ENCODE measurements around the gene CLCNKB.
"Not testable (repeated sequence)": the region's sequence is repeated elsewhere in the genome, so short reads cannot be mapped to it uniquely, and the experiment has no call there.

Gene CLCNKB

DNA sequence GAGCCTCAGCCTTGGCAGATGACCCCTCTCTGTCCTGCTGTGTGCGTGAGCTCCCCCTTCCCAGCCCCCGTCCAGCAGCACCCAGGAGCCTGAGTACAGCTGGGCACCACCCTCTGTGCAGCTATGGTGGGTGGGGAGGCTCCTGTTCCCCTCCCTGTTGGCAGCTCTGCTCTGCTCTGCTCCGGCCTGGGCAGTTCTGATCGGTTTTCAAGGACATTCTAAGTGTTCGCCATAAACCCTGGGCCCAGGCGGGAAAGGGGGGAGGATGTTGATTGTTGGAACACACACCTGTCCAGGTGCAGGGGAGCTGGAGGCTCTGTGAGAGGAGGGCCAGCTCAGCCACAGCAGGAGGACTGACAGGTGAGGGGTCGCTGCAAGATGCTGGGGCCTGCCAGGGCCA is at the start of gene CLCNKB:
CLCNKB (plus strand) TSS at position 262 of the 400 bp plus-strand sequence. CDS start 711 bp downstream, outside the sequence.
- DNase-seq (ENCODE audit: low read depth in 3 of 3), result no peak

DNA sequence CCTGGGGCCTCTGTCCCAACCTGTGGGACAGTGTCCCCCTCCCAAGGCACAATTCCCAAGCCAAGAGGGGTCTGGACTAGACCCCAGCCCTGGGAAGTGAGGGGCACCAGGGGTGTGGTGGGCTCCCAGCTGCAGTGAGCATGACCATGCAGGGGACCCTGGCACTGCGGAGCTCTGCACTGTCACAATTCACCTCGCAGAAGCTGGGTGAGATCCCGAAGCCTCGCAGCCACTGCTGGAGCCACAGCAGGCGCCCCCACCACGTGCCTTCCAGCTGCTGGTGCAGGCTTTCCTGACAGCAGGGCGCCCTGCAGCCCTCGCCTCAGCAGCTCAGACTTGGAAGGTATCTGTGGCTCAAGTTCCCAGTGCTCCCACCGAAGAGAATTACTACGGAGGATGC is 49.5 kb upstream of the CLCNKB start:
- DNase-seq (ENCODE audit: low read depth in 3 of 3), result no peak

DNA sequence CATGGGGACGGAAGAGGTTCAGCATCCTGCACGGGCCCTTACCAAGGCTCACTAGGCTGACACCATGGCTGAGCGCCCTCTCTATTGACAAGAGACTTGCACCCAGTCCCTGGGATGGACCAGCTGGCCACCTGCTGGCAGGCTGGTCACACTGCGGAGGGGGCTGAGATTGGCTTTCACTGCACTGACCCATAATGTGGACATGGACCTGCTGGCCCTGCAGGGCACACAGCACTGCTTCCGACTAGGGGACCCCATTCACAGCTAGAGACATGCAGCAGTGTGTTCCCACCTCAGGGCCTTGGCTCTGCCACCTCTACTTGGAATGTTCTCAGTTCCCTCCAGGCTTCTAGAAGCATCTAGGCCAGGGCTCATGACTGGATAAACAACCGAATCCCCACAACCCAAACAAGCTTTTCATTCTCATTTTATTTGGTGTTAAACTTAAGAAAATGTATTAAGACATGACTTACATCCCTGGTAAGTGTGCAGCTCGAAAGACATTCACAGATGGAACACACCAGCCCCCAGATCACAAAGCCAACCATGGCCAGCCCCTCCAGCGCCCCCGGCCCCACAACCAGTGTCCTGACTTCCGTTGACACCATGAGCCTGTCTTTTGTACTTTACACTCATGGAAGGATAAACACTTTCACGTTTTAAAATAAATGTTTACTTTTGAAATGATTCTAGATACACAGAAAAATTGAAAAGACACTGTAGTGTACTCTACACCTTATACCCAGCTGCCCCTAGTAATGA is 48.8 kb upstream of the CLCNKB start:
- peak; percentile 11 to 19 (median 16) for DNase-seq (ENCODE audit: low read depth in 3 of 3)

DNA sequence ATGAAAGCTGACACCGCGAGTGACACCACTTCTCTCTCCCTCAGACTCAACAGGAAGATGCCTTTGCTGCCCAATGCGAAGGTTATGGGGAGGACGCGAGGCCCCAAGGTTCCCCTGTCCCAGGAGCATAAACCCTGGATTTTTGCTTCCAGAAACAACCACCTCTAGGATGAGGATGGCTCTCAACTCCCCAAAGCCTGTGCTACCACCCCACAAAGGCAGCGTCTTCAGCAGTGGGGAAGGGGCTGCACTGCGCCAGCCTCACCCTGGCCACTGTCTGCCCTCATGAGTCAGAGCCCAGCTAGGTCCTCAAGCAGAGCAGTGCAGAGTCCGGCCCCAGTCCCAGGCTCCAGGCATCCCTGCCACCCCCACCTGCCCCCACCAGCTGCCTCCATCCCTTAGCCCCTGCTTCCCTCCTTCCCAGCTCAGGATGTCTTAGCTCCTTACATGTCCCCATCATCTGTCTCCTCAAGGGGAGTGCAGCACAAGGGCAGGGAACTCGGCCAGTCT is 46.5 kb upstream of the CLCNKB start:
- no peak for DNase-seq (ENCODE audit: low read depth in 3 of 3)

DNA sequence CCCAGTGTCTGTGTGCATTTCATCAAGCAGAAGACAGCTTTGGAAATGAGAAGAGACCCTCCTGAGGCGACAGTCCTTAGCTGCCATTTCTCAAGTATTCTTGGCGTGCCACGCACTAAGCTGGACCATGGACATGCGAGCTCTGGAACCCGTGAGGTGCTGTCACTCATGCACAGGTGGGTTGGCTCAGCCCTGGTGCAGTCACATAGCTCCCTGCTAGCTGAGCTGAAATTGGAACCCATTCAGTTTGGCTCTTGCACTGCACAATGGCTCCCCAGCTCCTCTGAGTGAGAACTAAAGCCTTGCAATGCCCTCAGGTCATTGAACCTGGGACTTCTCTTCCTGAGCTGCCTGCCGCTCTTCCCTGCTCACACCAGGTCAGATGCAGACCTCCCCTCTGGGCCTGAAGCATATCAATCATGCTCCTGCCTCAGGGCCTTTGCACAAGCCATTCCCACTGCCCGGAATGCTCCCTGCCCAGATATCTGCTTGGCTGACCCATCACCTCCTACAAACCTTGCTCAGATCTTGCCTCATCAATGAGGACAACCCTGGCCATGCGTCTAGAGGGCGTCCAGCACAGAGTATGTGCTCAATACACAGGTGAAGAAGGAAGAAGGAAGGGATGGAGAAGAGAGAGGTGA is 45.8 kb upstream of the CLCNKB start:
- no peak for DNase-seq (ENCODE audit: low read depth in 3 of 3)

DNA sequence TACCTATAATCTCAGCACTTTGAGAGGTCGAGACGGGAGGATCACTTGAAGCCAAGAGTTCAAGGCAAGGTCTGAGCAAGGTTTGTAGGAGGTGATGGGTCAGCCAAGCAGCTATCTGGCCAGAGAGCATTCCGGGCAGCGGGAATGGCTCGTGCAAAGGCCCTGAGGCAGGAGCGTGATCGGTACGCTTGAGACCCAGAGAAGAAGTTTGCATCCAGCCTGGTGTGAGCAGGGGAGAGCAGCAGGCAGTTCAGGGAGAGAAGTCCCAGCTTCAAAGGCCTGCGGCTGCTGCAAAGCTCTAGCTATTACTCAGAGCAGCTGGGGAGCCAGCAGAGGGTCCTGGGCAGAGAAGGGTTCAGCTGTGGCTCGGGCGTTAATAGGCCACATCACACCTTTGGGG is 44.7 kb upstream of the CLCNKB start:
- no peak for DNase-seq (ENCODE audit: low read depth in 3 of 3)

DNA sequence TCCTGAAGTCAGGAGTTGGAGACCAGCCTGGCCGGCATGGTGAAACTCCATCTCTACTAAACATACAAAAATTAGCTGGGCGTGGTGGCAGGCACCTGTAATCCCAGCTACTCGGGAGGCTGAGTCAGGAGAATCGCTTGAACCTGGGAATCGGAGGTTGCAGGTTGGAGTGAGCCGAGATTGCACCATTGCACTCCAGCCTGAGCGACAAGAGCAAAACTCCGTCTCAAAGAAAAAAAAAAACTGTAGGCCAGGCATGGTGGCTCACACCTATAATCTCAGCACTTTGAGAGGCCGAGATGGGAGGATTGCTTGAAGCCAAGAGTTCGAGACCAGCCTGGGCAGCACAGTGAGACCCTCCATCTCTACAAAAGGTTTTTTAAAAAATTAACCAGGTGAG is 42.3 kb upstream of the CLCNKB start:
- DNase-seq (ENCODE audit: low read depth in 3 of 3), result not testable (repeated sequence)

DNA sequence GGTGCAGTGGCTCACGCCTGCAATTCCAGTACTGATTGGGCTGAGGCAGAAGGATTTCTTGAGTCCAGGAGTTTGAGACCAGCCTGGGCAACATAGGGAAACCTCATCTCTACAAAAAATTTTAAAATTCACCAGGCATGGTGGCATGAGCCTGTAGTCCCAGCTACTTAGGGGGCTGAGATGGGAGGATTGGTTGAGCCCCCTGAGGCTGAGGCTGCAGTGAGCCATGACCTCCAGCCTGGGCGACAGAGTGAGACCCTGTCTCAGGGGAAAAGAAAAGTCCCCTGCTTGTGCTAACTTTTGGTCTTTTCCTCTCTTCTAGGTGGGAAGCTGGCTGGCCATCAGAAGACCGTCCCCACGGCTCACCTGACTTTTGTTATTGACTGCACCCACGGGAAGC is 38.0 kb upstream of the CLCNKB start:
- no peak for DNase-seq (ENCODE audit: low read depth in 3 of 3)

DNA sequence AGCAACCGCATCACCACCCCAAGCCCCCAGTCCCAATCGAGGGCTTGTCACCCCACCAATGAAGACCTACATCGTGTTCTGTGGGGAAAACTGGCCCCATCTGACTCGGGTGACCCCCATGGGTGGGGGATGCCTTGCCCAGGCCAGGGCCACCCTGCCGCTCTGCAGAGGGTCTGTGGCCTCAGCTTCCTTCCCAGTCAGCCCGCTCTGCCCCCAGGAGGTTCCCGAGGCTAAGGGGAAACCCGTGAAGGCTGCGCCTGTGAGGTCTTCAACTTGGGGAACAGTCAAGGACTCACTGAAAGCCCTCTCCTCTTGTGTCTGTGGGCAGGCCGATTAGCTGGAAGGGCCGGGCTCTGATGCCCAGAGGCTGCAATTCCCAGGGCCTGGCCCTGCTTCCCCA is 37.6 kb upstream of the CLCNKB start:
- no peak for DNase-seq (ENCODE audit: low read depth in 3 of 3)

DNA sequence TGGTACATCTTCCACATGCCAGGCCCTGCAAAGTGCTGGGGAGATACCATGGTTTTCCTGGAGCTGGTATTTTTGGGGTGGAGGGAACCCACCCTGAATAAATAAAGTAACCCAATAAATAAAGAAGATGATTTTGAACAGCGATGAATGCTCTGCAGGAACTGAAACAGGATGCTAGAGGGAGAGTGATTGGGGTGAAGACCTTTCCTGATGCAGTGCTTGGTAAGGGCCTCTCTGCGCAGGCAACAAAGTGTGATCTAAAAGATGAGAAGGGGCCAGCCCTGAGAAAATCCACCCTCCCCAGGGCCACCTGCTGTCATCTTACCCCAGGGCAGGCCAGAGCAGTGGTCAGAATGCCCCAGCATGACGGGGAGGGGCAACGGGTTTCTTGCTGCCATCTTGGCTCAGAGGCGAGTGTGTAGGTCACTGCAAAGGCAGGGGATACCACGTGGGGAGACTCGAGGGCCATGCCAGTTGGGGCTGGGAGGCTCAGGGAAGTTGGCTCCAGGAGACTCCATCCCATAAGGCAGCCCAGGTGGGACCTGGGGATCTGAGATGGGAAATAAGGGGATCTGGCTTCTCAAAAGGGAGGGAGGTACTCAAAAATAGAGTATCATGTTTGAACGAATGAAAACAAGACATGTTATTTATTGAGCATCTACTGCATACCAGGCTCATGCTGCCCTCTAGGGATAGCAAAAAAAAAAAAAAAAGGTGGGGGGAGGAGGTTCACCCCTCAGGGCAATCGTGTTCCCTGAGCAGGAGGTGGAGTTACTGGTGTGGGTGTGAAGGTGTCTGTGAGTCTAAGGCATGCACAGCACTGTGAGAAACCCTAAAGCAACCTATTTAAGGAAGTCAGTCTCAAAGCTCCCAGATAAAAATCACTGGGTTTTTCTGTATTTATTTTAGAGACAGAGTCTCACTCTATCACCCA is 36.8 kb upstream of the CLCNKB start:
- no peak for DNase-seq (ENCODE audit: low read depth in 3 of 3)

DNA sequence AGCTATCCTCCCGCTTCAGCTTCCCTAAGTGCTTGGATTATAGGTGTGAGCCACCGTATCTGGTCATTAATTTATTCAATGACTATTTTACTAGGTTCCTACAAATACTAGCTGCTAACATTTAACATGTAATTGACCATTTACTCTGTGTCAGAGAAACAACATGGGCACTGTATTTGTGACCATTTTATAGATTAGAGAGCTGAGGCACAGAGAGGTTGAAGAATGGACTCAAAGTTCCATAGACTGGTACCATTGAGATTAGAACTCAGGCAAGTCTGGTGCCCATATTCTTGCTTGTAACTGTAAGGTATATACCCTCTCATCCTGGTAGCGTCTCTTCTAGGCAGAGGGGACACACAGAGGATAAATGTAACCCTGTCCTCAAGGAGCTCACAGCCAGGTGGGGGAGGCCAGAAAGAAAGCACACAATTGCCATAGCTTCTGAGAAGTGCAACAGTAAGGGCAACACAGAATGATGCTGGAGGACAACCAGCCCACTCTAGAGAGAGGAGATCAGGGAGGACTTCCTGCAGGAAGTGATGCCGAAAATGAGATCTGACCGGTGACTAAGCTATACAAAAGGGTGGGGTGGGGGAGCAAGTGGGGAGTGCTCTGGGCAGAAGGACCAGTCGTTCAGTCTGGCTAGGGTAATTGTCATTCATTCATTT is 35.8 kb upstream of the CLCNKB start:
- DNase-seq (ENCODE audit: low read depth in 3 of 3), result no peak

DNA sequence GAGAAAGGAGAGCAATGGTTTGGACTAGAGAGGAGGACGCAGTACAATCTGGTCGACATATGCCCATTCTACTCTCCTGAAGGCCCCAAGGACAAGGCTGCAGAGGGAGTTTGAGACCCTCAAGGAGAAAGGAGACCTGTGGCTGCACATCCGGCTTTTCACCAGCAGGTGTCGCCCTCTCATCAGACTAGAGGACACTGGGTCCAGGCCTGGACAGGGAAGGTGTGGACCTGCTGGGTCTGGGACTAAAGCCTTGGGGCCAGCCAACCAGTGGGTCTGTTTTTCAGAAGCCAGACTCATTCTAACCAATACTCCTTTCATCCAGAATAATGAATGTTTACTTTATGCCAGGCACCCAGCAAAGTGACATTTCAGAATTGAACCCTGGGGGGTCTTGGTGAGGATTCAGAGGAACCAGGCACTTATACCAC is 34.5 kb upstream of the CLCNKB start:
- peak; percentile 49 to 55 (median 51) for DNase-seq (ENCODE audit: low read depth in 3 of 3)

DNA sequence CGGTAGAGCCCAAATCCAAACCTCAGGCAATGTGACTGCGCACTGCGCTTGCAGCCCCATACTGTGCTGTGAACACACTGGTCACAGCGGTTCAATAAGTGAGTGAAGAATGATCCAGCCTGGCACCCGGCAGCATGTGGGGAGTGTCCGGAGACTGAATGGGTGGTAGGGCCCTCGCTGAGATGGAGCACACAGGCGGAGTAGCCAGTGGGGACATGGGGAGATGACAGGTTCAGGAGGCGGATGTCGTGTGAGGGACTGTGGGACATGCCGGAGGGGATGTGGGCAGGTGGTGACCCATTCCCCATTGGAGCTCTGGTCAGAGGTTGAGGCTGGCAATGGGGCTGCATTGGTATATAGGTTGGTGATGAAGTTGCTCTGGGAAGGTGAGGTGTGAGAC is 33.9 kb upstream of the CLCNKB start:
- DNase-seq (ENCODE audit: low read depth in 3 of 3), result no peak

DNA sequence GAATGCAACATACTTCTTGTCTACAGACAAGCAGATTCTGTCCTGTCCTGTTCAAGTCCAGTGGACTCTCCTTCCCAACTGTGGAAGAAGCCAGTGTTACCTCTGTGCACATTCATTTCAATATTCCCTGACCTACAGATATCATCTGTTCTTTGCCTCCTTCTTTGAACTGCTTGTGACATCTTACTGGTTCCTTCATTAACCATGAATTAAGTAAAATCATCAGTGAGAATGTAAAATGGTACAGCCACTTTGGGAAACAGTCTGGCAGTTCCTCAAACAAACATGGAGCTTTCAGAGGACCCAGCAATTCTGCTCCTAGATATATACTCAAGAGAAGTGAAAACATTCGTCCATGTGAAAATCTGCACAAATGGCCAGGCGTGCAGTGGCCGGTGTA is 32.7 kb upstream of the CLCNKB start:
- DNase-seq (ENCODE audit: low read depth in 3 of 3), result no peak

DNA sequence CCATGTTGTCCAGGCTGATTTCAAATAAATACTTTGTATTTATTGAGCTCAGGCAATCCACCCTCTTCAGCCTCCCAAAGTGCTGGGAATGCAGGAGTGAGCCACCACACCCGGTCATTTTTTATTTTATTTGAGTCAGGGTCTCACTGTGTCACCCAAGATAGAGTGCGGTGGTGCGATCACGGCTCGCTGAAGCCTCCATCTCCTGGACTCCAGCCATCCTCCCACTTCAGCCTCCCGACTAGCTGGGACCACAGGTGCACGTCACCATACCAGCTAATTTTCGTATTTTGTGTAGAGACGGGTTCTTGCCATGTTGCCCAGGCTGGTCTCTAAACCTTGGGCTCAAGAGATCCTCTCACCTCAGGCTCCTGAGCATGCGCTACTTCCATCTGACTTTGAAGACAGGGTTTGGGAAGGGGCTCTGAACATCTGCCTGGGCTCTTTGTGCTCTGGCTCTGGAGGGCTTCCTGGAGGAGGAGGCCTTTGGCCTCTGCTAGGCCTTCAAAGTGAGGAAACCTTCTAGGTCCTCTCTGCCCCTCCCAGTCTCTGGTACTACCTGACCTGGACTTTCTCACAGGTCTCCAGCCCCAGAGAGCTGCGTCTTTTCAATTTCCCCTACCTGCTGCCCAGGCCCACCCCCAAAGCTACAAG is 31.5 kb upstream of the CLCNKB start:
- DNase-seq (ENCODE audit: low read depth in 3 of 3), result no peak

DNA sequence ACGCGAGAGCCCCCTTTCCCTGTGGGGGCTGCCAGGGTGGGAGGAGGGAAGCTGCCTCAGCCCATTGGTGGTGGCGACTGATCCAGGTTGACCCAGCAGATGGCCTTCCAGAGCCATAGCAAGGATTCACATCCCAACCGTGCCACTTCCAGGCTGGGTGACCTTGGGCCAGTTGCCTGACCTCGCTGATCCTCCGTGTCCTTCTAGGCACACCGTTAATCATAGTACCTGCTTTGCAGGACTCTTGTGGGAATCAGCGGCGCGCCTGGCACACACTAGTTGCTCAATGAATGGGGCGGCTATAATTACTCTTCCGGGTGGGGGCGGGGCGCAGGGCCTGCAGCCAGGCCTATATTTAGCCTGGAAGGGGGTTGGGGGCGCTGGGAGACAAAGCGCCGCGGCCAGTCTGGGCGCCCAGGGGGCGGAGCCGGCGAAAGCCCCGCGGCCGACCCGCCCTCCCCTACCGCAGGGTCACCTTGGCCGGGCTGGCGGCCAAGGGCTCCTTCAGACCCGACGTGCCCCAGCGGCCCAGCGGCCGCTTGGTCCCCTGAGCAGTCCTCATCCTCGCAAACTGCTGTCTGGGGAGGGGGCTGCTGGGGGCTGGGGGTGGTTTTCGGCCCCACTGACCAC is 30.9 kb upstream of the CLCNKB start:
- DNase-seq (ENCODE audit: low read depth in 3 of 3), result peak in 2 of 3 experiments; percentile 5 to 25

DNA sequence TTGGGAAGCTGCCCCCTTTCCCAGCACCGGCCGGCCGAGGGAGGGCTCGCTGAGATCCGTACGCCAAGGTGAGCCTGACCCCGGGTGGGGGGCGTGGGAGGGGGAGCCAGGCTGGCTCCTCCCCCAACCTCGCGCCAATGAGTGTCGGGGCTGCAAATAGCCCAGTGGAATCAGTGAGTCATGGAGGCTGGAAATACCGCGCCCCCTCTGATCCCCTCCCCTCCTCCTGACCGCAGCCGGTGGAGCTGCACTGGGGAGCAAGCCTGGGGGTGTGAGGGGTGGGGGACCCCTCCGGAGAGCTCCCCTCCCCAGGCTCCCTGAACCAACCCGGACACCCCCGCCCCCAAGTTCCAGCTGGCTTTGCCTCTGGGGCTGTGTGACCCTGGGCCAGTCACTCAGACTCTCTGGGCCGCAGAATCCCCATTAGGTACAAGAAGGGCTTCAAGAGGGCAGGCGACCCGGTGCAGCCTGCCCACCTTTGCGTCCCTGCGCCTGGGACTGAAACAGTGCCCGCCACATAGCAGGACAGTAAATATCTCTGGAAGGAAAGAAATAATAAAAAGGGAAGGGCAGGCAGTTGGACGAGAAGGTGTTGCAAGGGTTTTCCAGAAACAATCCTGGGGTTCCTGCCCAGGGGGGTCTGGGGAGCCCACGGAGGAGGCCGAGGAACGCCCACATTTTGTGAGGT is 30.2 kb upstream of the CLCNKB start:
- peak; percentile 31 to 55 (median 41) for DNase-seq (ENCODE audit: low read depth in 3 of 3)

DNA sequence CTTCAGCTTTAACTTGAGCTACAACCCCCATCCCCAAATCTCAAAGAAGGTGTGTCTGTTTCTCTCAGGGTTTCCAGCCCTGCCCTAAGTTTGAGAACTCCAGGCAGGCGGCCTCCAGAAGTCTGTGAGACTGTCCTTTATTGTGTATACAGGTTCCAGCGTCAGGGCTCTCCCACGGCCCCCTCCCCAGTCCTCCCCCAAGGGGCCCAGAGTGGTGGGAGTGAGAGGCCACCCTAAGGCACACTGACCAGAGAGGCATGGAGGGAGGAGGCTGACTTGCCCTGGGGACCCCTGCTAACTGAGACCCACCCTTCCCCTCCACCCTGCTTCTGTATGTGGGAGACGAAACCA is 29.7 kb upstream of the CLCNKB start:
- DNase-seq (ENCODE audit: low read depth in 3 of 3), result no peak

DNA sequence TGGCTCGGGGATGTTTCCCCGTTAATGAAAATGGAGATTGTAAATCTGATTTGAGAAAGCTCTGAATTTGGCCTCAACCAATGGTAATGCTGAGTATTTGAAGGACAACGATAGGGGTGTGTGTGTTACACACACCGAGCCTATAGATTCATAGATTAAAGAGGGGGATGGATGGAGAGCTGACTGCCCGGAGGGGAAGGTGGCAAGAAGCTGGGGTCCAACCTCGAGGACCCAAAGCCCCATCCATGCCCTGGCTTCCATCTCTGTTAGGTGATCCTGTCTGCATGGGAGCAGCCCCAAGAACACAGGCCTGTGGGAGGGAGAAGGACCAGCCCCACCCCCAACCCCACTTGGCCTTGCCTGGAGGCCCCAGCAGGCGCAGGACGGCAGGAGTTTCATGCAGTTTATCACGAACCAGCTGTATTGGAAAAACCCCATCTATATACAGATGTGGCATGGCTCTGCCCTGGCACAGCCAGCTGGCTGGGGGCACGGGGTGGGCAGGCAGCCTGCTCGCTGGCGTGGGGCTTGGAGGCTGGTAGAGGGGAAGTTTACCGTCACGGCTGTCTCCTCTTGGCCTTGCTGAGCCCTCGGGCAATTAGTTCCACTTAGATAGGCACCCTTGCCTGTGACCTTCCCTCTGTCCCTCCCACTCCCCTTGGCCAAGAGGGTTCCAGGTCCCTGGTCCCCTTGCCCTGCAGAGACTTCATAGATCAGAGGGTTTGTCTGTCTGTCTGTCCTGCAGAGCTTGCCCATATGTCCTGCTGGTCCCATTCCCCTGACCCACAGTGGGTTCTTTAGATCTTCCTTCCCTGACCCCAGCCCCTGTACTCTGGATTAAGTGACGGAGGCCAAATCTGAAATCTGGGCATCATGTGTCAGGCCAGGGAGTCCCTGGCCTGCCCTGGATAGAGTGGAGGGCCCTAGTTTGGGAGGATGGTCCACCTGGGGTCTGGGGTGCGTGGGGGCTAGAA is 28.8 kb upstream of the CLCNKB start:
- no peak for DNase-seq (ENCODE audit: low read depth in 3 of 3)
